ENCODE results near the gene IL36A.

IL36A gene

GRCh38 chr2:113041871-113042270 lies 36.6 kb downstream of the IL36A start:
- no peak for DNase-seq (ENCODE audit: insufficient read length, low spot score)
- FAIRE-seq = no peak

- DNase-seq (ENCODE audit: insufficient read length, low spot score) = no peak
- no peak for FAIRE-seq
Observed at GRCh38 chr2:113046465-113046864, 41.2 kb downstream of the IL36A start.

GRCh38 chr2:113050921-113051895 lies 45.9 kb downstream of the IL36A start:
- DNase-seq (ENCODE audit: insufficient read length, low spot score) = no peak
- no peak for FAIRE-seq

- DNase-seq (ENCODE audit: insufficient read length, low spot score) (no peak), FAIRE-seq (no peak)
Observed at GRCh38 chr2:113052396-113052917, 47.2 kb downstream of the IL36A start, which contains the start of gene IL36B. IL36B (minus strand) TSS chr2:113052867.

- no peak for DNase-seq (ENCODE audit: insufficient read length, low spot score)
- no peak for FAIRE-seq
Observed at GRCh38 chr2:113053666-113054065, 48.4 kb downstream of the IL36A start.

- FAIRE-seq (no peak), DNase-seq (ENCODE audit: insufficient read length, low spot score) (no peak)
Observed at GRCh38 chr2:113054066-113054465, 48.8 kb downstream of the IL36A start.

GRCh38 chr2:113056521-113056920 lies 51.3 kb downstream of the IL36A start:
- DNase-seq (ENCODE audit: insufficient read length, low spot score) (no peak), FAIRE-seq (no peak)

GRCh38 chr2:113057117-113057516 lies 51.9 kb downstream of the IL36A start:
- DNase-seq (ENCODE audit: insufficient read length, low spot score) = no peak
- no peak for FAIRE-seq
